Stimulated activated CD4-positive, alpha-beta T cell treated with anti-CD3 and anti-CD28 coated beads, Interleukin-1b, Interleukin-23, amount 100 ng/mL, for 24 hours (primary cell): Measurements from ENCODE around the gene KCNK13.
"Not testable (repeated sequence)": the region's sequence is repeated elsewhere in the genome, so short reads cannot be mapped to it uniquely, and the experiment has no call there.

Experiments
- DNase-seq, 4 experiments: peaks; one replicate each; pipeline ENCODE4 v3.0.0-alpha.2; 2020; ENCODE audit warnings: low read depth in 4 of 4, low spot score in 1 of 4

KCNK13 gene

GRCh38 chr14:90191154-90191553, 129.4 kb downstream of the KCNK13 start:
- DNase-seq, result no peak

- DNase-seq, result no peak
These were observed 129.8 kb downstream of the KCNK13 start for GRCh38 chr14:90191585-90191984.

- no peak for DNase-seq
These were observed 132.1 kb downstream of the KCNK13 start for GRCh38 chr14:90193925-90194324.

GRCh38 chr14:90194706-90195105, 132.9 kb downstream of the KCNK13 start:
- no peak for DNase-seq

GRCh38 chr14:90198541-90199060, 136.8 kb downstream of the KCNK13 start:
- DNase-seq, result no peak

GRCh38 chr14:90200546-90200945, 138.8 kb downstream of the KCNK13 start:
- not testable (repeated sequence) for DNase-seq

- no peak for DNase-seq
These were observed 139.6 kb downstream of the KCNK13 start for GRCh38 chr14:90201344-90201743.

- DNase-seq, result no peak
These were observed 142.7 kb downstream of the KCNK13 start for GRCh38 chr14:90204516-90204915.

GRCh38 chr14:90213099-90213748, 151.4 kb downstream of the KCNK13 start:
- DNase-seq, result no peak

GRCh38 chr14:90228478-90228877, 166.7 kb downstream of the KCNK13 start:
- no peak for DNase-seq

- not testable (repeated sequence) for DNase-seq
These were observed 168.1 kb downstream of the KCNK13 start for GRCh38 chr14:90229942-90230341.
